ENCODE measurements around the gene CSDE1.

CSDE1 gene

GRCh38 chr1:114750780-114751179 is 7.0 kb downstream of the CSDE1 start:
- FAIRE-seq = no peak
- no peak for DNase-seq (ENCODE audit: low spot score)

- DNase-seq (ENCODE audit: low spot score) = no peak
- no peak for FAIRE-seq
These were observed 7.9 kb downstream of the CSDE1 start for GRCh38 chr1:114749835-114750234.

- DNase-seq (ENCODE audit: low spot score) (no peak), FAIRE-seq (no peak)
These were observed 11.2 kb downstream of the CSDE1 start for GRCh38 chr1:114746450-114747121.

DNA sequence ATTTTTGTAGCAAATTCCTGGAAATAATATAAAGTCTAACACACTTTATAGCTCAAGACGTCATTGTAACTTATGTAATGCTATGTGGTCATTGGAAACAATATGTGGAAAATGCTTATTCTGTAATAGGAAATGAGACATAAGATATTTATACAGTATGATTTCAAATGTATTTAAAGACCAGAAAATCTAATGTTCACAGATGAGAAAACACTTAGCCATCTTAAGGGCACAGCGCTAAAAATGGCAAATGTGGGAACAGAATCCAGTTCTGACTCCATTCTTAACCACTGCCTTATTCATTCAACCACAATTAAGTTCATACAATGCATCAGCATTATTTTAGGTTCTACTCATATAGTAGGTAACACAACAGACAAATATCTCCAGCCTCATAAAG is 12.5 kb downstream of the CSDE1 start:
- FAIRE-seq (no peak), DNase-seq (ENCODE audit: low spot score) (no peak)

GRCh38 chr1:114741963-114742746 is 15.6 kb downstream of the CSDE1 start:
- no peak for FAIRE-seq
- DNase-seq (ENCODE audit: low spot score) = no peak

- FAIRE-seq (no peak), DNase-seq (ENCODE audit: low spot score) (no peak)
These were observed 17.5 kb downstream of the CSDE1 start for GRCh38 chr1:114740331-114740730.

DNA sequence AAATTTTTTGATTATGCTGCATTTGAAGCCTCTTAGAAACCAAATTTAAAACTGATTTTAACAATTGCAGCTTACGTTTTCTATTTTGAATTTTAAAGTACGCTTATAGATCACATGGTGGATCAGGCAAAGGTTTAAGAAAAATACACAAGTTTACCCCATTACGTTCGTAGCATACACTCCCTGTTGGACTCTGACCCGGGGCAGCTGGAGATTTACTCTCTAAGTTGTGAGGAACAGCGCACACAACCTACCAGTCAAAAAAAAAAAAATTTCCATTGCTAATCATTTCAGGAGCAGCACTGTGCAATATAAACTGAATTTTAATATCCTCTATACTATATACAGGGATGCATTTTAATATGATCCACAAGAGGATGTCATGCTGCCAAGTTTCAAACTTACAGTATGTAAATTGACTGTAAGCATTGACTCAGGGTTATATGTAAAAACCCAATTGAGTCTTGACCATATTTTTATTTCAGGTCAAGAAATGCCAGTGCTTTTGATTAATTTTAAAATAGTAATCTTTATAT is 20.4 kb downstream of the CSDE1 start:
- DNase-seq (ENCODE audit: low spot score) = no peak
- no peak for FAIRE-seq

GRCh38 chr1:114735479-114735878 is 22.3 kb downstream of the CSDE1 start:
- DNase-seq (ENCODE audit: low spot score) (no peak), FAIRE-seq (no peak)

DNA sequence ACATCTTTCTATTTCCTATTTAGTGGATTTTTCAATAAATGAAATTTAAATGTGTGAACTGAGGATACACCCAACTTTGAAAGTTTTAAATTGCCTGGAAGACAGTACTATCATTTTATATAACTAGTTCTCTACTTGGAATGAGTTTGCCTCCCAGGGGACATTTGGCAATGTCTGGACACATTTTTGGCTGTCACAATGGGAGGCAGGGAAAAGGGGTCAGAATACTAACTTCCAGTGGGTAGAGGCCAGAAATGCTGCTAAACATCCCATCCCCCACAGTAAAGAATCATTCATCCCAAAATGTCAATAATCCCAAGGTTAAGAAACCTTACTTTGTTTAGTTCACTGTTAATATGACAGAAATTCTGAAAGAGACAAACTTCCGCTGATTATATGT is 28.0 kb downstream of the CSDE1 start:
- no peak for DNase-seq (ENCODE audit: low spot score)
- no peak for FAIRE-seq

DNA sequence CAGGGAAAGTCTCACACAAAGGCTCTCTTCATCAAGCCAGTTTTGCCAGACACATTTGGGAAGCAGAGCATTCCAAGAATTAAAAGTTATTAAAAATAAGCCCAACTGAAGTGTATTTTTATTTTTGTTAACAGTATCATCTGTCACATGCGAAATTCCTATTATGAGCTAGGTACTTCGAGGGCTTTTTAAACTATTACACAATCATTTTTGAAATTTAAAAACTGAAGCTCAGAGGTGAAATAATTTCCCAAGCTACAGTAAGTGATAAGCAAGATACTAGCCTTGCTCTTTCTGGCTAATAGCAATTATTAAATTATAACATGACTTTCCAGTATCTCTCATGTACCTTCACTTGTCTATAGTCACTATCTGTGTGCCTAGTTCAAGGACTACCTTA is 29.2 kb downstream of the CSDE1 start:
- FAIRE-seq (no peak), DNase-seq (ENCODE audit: low spot score) (no peak)

DNA sequence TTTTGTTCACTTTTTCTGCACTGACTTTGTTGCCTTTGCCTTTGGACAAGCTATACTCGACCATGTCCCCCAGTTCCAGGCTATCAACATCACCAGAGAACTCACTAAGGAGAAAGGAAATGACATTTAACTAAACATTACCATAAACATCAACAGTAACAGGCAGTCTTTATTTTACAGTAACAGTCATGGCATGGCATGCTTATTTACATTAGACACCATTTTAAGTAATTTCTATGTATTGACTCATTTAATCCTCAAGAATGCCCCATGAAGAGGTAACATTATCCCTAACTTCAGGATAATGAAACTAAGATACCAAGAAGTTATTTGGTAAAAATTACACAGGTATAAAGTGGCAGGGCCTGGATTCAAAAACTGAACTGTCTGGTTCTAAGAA is 32.6 kb downstream of the CSDE1 start:
- FAIRE-seq (no peak), DNase-seq (ENCODE audit: low spot score) (no peak)

DNA sequence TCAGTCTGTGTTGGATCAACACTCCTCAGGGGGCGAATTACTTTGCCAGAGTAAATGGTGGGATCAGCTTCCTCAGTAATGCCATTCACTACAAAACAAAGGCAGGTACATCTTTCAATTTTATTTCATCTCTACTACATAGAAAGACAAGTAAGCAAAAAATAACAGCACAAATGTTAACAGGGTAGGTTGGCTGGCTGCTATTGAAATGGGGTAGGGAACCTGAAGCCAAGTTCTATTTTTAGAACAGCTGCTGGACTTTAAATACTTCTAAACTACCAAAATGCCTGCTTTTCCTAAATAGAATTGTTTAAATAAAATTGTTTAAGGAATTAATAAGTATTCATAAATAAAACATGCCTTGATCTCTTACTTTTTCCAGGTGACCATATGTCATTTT is 33.9 kb downstream of the CSDE1 start:
- FAIRE-seq (no peak), DNase-seq (ENCODE audit: low spot score) (no peak)

- DNase-seq (ENCODE audit: low spot score) (no peak), FAIRE-seq (no peak)
These were observed 34.3 kb downstream of the CSDE1 start for GRCh38 chr1:114723457-114723856.

DNA sequence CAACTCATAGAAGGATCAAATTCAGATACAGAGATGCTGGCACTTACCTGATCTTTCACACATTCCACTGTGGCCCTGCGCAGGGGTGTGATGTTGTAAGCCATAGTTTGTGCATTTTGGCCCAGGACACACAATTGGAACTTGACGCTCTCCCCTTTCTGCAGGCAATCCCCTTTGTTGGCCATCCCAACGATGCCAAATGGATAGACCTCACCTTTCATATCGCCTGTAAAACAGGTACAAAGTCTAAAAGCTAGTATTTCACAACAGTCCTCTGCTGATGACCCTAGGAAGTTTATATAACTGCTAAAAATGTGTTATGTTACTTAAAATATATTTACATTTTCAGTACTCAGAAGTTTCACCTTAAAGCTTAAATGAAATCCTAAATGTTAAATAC is 37.3 kb downstream of the CSDE1 start:
- FAIRE-seq = no peak

GRCh38 chr1:114719424-114719787 is 38.4 kb downstream of the CSDE1 start:
- DNase-seq (ENCODE audit: low spot score) = no peak
- FAIRE-seq = no peak

More for the DNA sequence above, 37.3 kb downstream of the CSDE1 start:
- DNase-seq (ENCODE audit: low spot score) = no peak

GRCh38 chr1:114718661-114719423 is 38.9 kb downstream of the CSDE1 start:
- no peak for DNase-seq (ENCODE audit: low spot score)
- no peak for FAIRE-seq

DNA sequence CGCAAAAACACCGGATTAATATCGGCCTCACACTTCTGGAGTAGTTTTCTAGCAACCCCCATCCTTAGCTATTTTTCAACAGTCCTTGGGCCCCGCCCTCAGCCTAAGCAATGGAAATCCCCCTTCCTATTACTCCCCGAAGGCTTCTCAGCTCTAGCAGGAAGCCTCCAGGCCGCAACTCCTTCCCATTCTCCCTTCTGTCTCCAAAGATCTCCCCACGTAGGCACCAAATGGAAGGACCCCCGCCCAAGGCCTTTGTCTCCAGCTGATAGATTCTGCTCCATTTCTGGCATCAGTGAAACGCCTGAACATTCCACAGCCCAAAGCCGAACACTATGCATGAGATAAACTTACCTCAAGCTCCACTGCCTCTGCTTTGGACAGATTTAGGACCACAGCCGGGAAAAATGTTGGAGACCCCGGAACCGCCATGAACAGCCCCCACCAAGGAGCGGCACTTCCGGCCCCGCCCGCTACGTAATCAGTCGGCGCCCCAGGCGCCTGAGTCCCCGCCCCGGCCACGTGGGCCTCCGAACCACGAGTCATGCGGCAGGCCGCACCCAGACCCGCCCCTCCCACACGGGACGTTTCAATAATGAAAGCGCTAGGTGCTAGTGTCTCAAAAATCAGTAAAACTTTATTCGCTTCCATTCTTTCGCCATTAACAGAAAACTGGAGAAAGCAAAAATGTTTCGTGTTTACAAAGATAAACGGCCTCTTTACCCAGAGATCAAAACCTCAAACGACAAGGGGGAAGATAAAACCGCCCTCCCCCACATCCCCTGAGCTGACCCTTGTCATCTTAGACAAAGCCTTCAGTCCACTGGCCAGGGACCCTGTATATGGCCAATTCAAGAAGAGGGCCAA is 41.2 kb downstream of the CSDE1 start, which contains the start of gene NRAS:
TSS of gene NRAS (minus strand) at position 468 of the 867 bp plus-strand sequence. CDS start 611 bp downstream, outside the sequence.
- FAIRE-seq = no peak

DNA sequence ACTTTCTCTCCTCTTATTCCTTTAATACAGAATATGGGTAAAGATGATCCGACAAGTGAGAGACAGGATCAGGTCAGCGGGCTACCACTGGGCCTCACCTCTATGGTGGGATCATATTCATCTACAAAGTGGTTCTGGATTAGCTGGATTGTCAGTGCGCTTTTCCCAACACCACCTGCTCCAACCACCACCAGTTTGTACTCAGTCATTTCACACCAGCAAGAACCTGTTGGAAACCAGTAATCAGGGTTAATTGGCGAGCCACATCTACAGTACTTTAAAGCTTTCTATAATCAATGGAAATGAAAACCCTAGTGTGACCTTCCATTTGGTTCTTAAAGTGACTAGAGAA is 41.9 kb downstream of the CSDE1 start:
- no peak for FAIRE-seq
- DNase-seq (ENCODE audit: low spot score) = no peak

More for the DNA sequence above, 41.2 kb downstream of the CSDE1 start, which contains the start of gene NRAS:
- DNase-seq (ENCODE audit: low spot score) = peak; percentile 97

DNA sequence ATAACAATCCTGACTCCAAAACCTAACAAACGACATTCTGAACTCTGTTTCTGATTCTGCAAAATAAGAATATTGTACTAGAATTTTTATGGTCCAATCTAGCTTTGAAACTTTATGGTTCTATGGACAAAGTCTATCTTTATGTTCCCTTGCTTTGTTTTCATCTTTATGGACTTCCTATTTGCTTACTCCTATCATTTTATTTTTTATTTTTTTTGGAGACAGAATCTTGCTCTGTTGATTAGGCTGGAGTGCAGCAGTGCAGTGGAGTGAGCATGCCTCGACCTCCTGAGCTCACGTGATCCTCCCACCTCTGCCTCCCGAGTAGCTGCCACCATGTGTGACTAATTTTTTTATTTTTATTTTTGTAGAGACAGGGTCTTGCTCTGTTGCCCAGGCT is 44.8 kb downstream of the CSDE1 start:
- FAIRE-seq = no peak
- no peak for DNase-seq (ENCODE audit: low spot score)

DNA sequence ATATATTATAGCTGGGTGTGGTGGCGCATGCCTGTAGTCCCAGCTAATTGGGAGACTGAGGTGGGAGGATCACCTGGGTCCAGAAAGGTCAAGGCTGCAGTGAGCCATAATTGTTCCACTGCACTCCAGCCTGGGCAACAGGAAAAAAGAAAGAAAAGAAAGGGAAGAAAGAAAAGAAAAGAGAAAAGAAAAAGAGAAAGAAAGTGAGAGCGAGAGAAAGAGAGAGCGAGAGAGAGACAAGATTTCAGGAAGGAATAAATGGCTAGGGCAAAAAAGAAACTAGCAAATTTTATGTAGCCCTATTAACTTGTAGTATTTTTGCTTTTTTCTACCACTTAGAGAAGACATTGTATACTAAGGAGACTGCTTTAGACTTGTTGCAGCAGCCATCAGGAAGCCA is 47.4 kb downstream of the CSDE1 start:
- no peak for FAIRE-seq

GRCh38 chr1:114707604-114708003 is 50.2 kb downstream of the CSDE1 start:
- DNase-seq (ENCODE audit: low spot score) = no peak
- FAIRE-seq = no peak

More for the DNA sequence above, 47.4 kb downstream of the CSDE1 start:
- DNase-seq (ENCODE audit: low spot score) = no peak

All from urothelium cell line (cell line).